NCI-H2227 treated with DMSO at 0.1 percent for 48 hours (cell line): ENCODE results near the gene KRT33A.
"Not testable (repeated sequence)": the region's sequence is repeated elsewhere in the genome, so short reads cannot be mapped to it uniquely, and the experiment has no call there.

Source experiments
- DNase-seq: peaks from one replicate; lab custom pipeline; 2025; lab: John Stamatoyannopoulos, UW

KRT33A gene

GRCh38 chr17:41363881-41364280, 13.3 kb upstream of the KRT33A start:
- no peak for DNase-seq

GRCh38 chr17:41360296-41360995, 9.8 kb upstream of the KRT33A start:
- no peak for DNase-seq

GRCh38 chr17:41354536-41354935, 3.9 kb upstream of the KRT33A start:
- DNase-seq: no peak

- DNase-seq: no peak
Measured at GRCh38 chr17:41352597-41353366, 2.2 kb upstream of the KRT33A start.

- DNase-seq: no peak
Measured at GRCh38 chr17:41351177-41351576, 549 bp upstream of the KRT33A start.

GRCh38 chr17:41347869-41348760, 2.5 kb downstream of the KRT33A start:
- no peak for DNase-seq

- not testable (repeated sequence) for DNase-seq
Measured at GRCh38 chr17:41346421-41346820, 4.2 kb downstream of the KRT33A start.

- DNase-seq: no peak
Measured at GRCh38 chr17:41345992-41346391, 4.6 kb downstream of the KRT33A start.

- DNase-seq: no peak
Measured at GRCh38 chr17:41343029-41343428, 7.6 kb downstream of the KRT33A start.

- DNase-seq: no peak
Measured at GRCh38 chr17:41340934-41341861, 9.4 kb downstream of the KRT33A start.

- DNase-seq: no peak
Measured at GRCh38 chr17:41340494-41340893, 10.1 kb downstream of the KRT33A start.

GRCh38 chr17:41339571-41340172, 11.0 kb downstream of the KRT33A start:
- DNase-seq: no peak

GRCh38 chr17:41338961-41339485, 11.6 kb downstream of the KRT33A start:
- no peak for DNase-seq

GRCh38 chr17:41335747-41336146, 14.9 kb downstream of the KRT33A start:
- no peak for DNase-seq

- no peak for DNase-seq
Measured at GRCh38 chr17:41334385-41335305, 16.0 kb downstream of the KRT33A start.

GRCh38 chr17:41333836-41334235, 16.8 kb downstream of the KRT33A start:
- no peak for DNase-seq

- no peak for DNase-seq
Measured at GRCh38 chr17:41333098-41333497, 17.5 kb downstream of the KRT33A start.

- DNase-seq: no peak
Measured at GRCh38 chr17:41332239-41332638, 18.4 kb downstream of the KRT33A start.

GRCh38 chr17:41331606-41332005, 19.0 kb downstream of the KRT33A start:
- no peak for DNase-seq
